ENCODE data around the gene MGA.

The MGA gene

DNA sequence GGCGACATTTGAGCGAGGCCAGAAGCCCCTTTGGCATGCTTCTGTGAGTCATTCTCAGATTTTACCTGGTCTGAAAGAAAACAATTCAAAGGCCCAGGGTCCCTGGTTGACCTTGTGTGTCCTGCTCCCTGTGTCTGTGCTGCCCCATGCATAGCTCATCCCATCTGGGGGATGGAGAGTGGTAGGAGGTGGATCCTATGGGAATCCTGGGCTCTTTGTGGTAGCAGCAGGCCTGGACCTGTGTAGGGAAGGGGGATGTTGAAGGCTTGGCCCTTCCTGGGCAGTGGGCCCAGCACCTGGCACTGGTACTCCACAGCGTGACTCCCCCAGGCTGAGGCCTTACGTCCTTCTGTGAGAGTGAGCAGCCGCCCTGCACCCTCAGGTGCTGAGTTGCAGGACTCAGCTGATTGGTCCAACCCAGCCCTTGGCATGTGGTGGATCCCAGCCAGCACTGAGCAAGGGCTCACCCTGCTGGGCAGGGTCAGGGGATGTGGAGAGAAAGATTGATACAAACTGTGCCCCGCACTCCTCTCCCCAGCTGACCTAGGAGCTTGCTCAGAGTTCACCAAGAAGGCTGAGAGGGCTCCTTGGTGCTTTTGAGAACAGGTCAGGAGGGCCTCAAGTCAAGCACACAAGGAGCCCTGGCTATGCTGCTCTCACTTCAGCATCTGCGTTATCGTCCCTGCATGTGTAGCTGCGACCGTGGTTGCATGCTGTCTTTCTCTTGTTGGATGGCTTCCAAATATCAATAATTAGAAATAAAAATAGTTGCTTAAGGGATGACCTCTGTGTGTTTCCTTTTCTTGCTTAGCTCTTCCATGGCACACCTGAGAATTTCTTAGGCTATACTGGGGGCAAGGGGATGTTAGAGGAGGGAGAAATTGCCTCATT is 146.3 kb downstream of the MGA start:
- DNase-seq (ENCODE audit: low read depth), result no peak

DNA sequence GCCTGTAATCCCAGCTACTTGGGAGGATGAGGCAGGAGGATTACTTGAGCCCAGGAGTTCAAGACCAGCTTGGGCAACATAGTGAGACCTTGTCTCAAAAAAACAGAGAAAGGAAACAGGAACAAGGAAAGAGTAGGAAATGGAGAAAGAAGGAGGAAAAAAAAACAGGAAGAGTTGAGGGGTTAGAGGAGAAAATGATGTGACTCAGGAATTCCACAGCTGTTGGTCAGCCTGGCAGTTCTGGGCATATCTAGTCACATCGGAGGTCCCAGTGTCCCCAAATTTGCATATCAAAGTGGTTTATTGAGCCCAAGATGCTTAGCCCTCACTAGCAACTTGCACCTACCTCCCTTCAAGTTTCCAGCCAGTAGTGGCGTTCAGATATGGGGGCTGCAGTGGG is 148.9 kb downstream of the MGA start:
- DNase-seq (ENCODE audit: low read depth), result no peak

DNA sequence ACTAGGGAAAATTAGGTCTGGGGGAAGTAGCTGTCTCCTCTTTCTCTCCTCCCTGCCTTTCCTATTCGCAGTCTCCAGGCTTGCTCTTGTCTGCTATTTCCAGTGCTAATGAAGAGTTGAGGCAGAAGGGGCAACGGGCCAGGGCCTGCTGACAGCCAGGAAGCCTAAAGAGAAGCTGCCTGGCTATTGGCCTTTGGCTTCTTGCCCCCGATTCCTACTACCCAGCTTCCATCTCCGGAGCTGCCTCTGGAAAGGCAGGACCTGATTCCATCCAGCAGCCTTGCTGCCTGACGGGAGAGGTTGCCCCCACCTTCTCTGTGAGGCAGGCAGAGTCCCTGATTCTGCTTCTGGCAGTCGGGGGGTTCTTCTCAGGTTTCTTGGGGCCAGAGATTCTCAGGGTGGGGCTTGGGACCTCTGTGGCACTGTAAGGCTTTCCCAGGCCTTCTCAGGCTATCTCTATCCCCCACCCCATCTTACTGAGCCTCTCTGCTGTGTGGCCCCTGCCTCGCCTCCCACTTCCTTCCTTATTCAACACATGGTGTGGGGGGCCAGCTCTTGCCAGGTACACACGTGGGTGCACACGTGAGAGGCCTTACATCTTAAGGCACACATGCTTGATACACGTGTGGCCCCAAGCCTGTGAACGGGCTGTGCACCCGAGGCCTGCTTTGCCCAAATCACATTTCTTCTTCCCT is 149.5 kb downstream of the MGA start:
- no peak for DNase-seq (ENCODE audit: low read depth)

DNA sequence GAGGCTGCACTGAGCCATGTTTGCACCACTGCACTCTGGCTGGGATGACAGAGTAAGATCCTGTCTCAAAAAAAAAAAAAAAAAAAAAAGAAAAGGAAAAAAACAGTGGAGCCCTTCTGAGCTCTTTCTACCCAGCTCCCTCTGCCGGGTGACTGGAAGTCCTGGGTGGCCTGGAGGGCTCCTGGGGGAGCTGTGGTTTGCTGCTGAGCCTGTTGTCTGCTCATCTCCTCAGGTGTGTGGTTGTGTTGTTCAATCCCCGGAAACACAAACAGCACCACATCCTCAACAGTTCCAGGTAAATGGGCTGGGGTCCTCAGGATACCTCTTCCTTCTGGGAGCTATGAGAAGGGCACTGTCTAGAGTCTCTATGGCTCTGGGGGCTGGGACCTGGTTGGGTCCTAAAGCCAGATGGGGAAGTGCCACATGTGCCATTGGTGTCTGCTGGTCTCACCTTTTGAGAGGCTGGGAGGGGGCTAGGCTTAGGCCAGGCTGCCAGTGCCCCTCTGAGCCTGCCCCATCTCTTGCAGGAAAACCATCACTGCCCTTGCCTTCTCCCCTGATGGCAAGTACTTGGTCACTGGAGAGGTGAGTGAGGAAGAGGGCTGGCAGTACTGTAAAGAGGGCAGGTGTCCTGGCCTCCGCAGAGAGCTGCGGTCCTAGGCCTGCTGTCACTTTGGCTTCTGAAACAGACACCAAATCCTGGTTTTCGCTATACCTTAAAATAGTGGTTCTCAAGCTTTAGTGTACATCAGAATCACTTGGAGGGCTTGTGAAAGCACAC is 150.6 kb downstream of the MGA start:
- no peak for DNase-seq (ENCODE audit: low read depth)

DNA sequence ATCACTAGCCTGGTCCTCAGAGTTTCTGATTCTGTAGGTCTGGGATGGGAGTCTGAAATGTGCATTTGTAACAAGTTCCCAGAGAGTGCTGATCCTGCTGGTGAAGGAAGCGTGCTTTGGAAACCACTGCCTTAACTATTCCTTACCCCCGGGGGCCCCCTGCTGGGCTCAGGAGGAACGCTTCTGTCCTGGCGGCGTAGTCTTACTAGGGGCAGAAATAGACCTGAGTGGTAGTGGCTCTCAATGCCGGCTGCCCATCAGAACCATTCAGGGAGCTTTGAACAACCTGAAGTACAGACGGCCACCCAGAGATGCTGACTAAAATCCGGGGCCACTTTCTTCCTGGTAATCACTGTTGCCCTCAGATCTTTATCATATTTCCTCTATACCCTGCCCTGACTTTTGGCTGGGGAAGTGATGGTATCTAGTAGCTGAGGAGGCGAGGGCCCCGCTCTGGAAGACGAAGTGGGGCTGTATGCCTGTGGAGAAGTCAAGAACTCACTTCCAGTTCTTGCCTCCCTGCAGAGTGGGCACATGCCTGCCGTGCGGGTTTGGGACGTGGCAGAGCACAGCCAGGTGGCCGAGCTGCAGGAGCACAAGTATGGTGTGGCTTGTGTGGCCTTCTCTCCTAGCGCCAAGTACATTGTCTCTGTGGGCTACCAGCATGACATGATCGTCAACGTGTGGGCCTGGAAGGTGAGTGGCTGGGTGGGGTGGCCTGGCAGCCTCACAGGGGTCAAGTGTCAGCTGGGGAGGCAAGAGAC is 151.4 kb downstream of the MGA start:
- peak; percentile 75 for DNase-seq (ENCODE audit: low read depth)

DNA sequence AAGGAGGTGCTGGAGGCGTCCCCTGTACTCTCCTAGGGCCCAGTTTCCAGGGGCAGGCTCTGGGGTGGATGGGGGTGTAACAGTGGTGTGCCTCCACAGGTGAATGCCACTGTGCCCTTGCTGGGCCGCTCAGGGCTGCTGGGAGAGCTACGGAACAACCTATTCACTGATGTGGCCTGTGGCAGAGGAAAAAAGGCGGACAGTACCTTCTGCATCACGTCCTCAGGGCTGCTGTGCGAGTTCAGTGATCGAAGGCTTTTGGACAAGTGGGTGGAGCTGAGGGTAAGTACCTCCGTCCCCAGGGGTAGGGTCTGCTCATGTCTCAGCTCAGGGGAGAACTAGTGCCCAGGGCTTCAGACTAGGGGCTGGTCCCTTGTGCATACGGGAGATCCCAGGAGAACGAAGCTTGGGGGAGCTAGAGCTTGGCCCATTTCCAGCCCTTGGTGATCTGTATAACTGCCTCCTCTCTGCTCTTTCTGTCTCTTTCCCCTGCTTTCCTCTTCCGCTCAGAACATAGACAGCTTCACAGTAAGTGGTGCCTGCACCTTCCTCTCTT is 152.7 kb downstream of the MGA start:
- no peak for DNase-seq (ENCODE audit: low read depth)

DNA sequence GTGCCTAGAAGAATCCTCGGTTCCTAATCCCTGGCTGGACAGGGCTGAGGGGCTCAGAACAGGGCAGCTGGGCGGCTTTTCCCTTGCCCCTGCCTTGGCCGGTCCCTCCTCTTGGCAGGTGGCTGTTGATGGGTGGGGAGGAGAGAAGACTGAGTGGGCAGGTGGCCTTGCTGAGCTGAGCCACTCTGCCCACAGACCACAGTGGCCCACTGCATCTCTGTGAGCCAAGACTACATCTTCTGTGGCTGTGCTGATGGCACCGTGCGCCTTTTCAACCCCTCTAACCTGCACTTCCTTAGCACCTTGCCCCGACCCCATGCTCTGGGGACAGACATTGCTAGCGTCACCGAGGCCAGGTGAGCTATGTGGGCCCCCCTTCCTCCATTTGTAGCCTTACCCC is 153.2 kb downstream of the MGA start:
- DNase-seq (ENCODE audit: low read depth), result no peak

DNA sequence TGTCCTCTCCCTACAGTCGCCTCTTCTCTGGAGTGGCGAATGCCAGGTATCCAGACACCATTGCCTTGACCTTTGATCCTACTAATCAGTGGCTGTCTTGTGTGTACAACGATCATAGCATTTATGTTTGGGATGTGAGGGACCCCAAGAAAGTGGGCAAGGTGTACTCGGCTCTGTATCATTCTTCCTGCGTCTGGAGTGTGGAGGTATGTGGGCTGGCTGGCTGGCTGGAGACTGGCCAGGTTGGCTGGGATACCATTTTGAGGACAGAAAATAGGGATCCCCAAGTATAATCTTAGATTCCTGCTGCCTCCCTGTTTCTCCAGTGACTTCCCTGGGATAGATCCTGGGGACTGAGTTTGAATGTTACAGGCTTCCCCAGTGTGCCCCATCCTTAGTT is 154.3 kb downstream of the MGA start:
- DNase-seq (ENCODE audit: low read depth), result no peak

DNA sequence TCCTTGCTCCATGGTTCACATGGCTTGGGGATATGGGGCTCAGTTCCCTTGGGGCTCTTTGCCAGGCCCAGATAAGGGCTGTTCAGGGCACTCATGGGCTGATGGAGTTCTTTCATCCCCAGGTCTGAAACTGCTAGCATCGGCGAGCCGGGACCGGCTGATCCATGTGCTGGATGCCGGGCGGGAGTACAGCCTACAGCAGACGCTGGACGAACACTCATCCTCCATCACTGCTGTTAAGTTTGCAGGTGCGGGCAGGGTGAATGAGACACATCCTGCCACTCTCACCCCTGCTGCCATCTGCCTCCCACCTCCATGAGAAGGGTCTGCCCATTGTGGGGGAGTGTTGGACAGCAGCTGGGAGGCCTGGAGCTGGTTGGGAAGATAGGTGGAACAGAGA is 156.6 kb downstream of the MGA start:
- no peak for DNase-seq (ENCODE audit: low read depth)

DNA sequence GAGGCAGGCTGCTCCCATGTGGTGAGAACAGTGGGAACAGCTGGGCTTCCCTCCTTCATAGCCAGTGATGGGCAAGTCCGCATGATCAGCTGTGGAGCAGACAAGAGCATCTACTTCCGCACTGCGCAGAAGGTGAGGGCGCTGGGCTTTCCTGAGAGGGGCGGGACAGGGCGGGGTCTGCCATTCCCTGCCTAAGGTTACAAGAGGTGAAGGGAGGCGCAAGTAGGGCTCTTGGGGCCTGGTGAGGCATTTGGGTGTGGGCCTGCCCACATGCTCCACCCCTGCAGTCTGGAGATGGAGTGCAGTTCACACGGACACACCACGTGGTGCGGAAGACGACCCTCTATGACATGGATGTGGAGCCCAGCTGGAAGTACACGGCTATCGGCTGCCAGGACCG is 157.1 kb downstream of the MGA start:
- no peak for DNase-seq (ENCODE audit: low read depth)

DNA sequence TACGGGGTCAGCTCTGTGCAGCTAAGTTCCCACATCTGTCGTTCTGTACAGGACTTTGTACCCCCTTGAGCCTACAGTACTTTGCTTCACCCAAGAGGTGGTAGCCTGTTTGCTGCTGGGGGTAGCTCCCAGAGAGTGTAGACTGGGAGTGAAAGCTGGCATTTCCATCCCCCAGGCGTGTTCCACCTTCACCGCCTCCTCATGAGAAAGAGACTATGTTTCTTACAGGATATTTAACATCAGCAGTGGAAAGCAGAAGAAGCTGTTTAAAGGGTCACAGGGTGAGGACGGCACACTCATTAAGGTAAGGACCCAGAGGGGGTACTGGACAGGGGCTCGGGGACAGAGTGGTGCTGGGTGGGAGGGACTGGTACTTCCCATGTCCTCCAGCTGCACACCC is 157.6 kb downstream of the MGA start:
- DNase-seq (ENCODE audit: low read depth), result no peak

DNA sequence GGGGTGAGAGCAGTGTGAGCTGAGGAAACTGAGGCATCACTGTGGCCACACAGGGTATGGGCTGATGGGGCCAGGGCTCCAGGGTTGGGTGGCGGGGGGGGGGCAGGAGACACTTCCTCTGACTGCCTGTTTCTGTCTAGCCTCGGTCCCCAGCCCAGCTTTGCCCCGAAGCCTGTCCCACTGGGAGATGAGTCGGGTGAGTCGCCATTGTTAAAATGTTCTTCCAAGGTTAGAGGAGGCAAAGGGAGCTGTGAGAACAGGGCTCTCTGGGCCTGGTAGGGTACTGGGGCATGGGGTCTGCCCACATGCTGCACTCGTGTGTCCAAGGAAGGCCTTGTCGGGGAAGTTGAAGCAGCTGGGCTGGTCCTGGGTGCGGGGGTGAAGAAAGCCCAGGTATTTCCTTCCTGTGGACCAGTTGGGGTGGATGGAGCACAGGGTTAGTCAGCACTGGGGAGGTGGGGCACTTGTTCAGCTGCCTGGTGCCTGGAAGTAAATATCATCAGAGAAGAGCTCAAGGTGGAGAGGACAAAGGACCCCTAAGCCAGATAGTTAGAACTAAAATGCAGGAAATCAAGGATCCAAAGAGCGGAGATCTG is 159.3 kb downstream of the MGA start:
- no peak for DNase-seq (ENCODE audit: low read depth)

DNA sequence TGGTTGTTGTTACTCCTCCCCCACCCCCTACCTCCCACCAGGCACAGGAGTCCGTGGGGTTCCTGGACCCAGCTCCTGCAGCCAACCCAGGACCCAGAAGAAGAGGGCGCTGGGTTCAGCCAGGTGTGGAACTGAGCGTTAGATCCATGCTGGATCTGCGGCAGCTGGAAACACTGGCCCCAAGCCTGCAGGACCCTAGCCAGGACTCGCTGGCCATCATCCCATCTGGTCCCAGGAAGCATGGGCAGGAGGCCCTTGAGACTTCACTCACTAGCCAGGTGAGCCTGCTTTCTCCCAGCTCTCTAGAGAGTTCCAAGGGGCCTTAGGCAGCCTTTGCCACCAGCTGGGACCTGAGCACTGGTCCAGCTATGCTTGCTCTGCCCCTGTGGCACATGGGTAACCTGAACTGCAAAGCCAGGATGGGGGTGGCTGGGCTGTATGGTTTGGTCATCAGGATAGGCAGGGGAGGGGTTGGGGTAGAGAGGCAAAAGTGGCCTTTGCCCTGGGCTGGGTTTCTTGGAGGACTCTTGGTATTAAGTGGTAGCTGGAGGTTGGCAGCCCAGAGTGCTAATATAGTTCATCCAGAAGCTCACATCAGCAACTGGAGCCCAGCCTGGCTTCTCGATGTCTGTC is 160.7 kb downstream of the MGA start:
- DNase-seq (ENCODE audit: low read depth), result no peak

DNA sequence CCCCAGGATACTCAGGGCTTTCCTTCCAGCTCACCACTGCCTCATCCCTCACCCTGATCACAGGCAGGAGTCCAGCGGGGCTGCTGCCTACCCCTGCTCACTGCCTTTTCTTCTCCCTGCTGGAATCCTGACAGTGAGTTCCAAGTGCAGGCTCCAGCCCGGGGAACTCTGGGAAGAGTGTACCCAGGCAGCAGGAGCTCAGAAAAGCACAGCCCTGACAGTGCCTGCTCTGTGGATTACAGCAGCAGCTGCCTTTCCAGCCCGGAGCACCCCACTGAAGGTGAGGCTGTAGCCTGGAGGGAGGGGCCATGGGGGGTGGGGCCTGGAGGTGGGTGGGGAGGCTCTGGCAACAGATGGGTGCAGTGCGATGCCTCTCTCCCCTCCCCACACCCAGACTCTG is 161.6 kb downstream of the MGA start:
- DNase-seq (ENCODE audit: low read depth), result no peak

DNA sequence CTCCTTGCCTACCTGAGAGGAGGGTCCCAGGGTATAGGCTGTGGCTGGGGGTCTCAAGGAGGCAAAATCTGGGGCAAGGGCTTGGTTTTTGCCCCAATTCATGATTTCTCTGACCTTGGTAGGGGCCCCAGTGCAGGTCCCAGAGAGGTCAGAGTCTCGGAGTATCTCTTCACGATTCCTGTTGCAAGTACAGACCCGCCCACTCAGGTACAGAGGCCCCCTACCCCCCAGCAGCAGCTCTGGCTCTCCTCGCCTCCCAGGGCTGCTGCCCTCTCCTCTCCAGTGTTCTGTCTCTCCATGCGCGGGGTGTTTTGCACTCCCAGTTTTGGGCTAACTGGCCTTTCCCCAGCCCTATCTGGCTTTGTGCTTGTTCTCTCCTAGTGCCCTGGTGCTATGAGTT is 162.3 kb downstream of the MGA start:
- no peak for DNase-seq (ENCODE audit: low read depth)
